Dedifferentiated amniotic fluid mesenchymal stem cell (primary cell): ENCODE results near the gene AXIN2.
"Not testable (repeated sequence)": the region's sequence is repeated elsewhere in the genome, so short reads cannot be mapped to it uniquely, and the experiment has no call there.

Experiments
- DNase-seq: peaks from one replicate; pipeline ENCODE4 v3.0.0-alpha.2; 2016; ENCODE audit errors: extremely low spot score

Gene AXIN2

DNA sequence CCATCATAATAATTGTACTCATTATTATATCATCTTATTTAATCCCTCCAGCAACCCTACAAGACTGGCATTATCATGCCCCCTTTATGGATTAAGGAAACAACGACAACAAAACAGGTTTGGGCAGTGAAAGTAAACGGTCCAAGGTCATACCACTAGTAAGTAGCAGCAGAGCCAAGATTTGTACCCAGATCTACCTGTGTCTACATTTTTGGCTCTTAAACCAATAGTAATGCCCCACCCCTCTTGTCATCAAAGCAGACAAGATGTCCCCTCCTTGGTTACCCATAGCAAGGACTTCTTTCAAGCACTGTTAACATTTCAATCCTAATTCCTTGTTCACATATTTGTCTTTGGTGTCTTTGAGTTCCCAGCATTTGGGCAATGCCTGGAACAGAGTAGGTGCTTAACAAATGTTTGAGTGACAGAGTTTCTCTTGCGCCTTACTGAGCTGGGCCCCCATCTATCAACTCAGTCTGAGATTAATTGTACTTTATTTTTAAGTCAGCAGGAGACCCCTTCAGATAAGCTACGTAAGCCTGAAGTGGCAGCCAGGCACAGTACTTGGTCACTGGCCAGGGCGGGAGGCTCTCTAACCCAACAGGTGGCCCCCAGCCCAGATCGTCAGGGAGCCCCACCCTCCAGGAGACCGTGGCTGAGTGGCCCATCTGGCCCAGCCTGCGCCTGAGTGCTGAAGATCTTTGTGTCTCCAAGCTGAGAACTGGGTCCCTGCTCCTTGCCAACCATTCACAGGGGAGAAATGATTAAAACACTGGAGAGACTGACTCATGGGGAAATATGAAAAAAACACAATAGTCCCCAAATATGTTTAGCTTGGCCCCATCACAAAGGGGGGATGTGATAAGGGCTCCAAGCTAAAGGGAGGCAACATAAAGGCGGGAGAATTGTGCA is 75.8 kb downstream of the AXIN2 start:
- DNase-seq: no peak

- DNase-seq: not testable (repeated sequence)
Observed at GRCh38 chr17:65484405-65484804, 77.0 kb downstream of the AXIN2 start.

DNA sequence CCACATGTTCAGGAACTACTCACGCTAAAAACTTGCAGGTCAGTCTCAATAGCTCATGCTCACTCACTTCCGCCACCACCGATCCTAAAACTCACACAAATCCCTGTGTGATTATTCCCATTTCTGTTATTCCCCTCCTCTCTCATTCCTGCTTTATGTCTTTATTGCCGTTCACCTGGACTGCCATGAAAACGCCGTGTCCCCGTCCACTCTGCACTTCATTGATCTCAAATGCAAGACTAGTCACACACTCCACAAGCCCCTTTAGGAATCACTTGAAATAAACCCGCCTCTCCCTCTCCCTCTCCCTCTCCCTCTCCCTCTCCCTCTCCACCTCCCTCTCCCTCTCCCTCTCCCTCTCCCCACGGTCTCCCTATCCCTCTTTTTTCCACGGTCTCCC is 78.0 kb downstream of the AXIN2 start:
- no peak for DNase-seq

- no peak for DNase-seq
Observed at GRCh38 chr17:65482201-65482600, 79.2 kb downstream of the AXIN2 start.

DNA sequence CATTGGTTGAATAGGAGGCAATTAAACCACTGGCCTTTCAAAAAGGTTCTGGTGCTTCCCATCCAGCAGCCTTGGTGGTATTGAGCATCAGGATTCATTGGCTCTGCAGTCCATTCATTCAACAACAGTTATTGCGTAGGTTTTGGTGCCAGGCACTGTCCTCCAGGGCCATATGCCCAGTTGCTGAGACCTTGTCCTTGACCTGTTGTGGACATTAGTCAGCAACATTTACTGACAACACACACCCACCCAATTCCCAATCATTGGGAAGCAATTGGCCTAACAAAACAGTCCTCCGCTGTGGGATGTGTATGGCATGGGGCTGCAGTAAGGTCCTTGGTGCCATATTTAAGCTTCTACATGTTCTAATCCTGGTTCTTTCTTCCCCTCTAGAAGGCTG is 82.2 kb downstream of the AXIN2 start:
- DNase-seq: no peak
